ENCODE results near the gene EEF2K.

Gene EEF2K

DNA sequence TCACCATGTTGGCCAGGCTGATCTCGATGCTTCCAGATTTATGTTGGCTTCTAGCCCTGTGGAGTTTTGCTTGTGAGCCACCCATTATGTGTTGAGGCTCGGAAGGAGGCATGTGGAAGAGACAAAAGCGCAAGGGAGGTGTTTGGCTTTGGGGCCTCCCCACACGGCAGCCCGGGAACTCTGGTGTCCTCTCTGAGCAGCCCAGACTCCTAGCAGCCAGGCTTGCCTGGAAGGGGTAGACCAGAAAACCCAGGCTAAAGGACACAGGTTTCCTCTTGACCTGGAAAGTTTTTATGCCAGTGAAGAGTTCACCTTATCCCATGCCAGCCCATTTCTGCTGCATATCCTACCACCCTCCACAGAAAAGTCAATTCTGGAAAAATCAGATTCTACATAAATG, 22.7 kb upstream of the EEF2K start:
- H3K4me2 ChIP-seq (ENCODE audit: low read depth, low read length, poor library complexity, severe bottlenecking): no peak overlapping the region
- H3K27me3 ChIP-seq (ENCODE audit: insufficient read depth, low read length, poor library complexity, severe bottlenecking): no peaks in the 10 kb centered on the region

DNA sequence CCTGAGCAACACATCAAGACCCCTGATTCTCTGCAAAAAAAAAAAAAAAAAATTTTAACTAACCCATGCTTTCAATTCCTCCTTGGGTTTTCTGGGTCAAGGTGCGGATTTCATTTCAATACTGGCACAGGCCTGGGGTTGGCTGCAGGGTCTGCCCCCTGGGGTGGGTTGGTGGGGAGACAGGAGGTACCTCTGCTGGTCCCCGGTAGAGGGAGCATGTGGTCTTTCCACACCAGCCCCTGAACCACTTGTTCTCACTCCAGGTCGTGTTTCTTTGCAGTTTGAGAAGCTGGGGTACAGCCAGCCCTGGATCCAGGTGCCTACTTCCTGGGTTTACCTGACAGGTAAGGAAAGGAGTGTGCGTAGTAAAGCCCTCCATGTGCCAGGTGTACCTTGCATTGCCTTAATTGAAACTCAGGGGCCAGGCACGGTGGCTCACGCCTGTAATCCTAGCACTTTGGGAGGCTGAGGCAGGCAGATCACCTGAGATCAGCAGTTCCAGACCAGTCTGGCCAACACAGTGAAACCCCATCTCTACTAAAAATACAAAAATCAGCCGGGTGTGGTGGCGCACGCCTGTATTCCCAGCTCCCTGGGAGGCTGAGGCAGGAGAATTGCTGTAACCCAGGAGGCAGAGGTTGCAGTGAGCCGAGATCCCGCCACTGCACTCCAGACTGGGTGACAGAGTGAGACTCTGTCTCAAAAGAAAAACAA, 22.0 kb upstream of the EEF2K start:
- H3K9me3 ChIP-seq (ENCODE audit: insufficient read depth, low read depth, low read length): no peaks in the 10 kb centered on the region
- no peaks in the 10 kb centered on the region for H3K9me2 ChIP-seq (replicated peaks; ENCODE audit: low read depth, low read length)
- H3K4me2 ChIP-seq (ENCODE audit: low read depth, low read length, poor library complexity, severe bottlenecking): no peak overlapping the region
- peaks cover 11% of the 10 kb centered on the region for H3K4me1 ChIP-seq (ENCODE audit: insufficient read depth, low read length, poor library complexity, severe bottlenecking)
- H3K9ac ChIP-seq (ENCODE audit: low read depth, low read length, poor library complexity, severe bottlenecking): no peak overlapping the region
- H2AFZ ChIP-seq (ENCODE audit: low read length): no peak overlapping the region
- H3K79me2 ChIP-seq (ENCODE audit: insufficient read depth, low read length): no peaks in the 10 kb centered on the region
- H3K4me3 ChIP-seq (ENCODE audit: low read length, poor library complexity, severe bottlenecking): no peak overlapping the region
- no peaks in the 10 kb centered on the region for H3K36me3 ChIP-seq (ENCODE audit: insufficient read depth, low read length)
- H3F3A ChIP-seq (ENCODE audit: low read depth): no peaks in the 10 kb centered on the region
- TF ChIP-seq, protein P1, sequence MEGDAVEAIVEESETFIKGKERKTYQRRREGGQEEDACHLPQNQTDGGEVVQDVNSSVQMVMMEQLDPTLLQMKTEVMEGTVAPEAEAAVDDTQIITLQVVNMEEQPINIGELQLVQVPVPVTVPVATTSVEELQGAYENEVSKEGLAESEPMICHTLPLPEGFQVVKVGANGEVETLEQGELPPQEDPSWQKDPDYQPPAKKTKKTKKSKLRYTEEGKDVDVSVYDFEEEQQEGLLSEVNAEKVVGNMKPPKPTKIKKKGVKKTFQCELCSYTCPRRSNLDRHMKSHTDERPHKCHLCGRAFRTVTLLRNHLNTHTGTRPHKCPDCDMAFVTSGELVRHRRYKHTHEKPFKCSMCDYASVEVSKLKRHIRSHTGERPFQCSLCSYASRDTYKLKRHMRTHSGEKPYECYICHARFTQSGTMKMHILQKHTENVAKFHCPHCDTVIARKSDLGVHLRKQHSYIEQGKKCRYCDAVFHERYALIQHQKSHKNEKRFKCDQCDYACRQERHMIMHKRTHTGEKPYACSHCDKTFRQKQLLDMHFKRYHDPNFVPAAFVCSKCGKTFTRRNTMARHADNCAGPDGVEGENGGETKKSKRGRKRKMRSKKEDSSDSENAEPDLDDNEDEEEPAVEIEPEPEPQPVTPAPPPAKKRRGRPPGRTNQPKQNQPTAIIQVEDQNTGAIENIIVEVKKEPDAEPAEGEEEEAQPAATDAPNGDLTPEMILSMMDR (conservative IDR thresholded peaks at IDR 0.05; ENCODE audit: low read length): peak; percentile 27; the same call in 1 of the 2 replicates
- no peak for TF ChIP-seq EZH2phosphoT487 (IDR thresholded peaks at IDR 0.05; ENCODE audit: borderline replicate concordance)
- no peaks in the 10 kb centered on the region for H4K20me1 ChIP-seq (ENCODE audit: insufficient read depth, low read length, poor library complexity, severe bottlenecking)
- no peaks in the 10 kb centered on the region for H3K27me3 ChIP-seq (ENCODE audit: insufficient read depth, low read length, poor library complexity, severe bottlenecking)

More for the DNA sequence above, 22.7 kb upstream of the EEF2K start:
- H3K9me2 ChIP-seq (replicated peaks; ENCODE audit: low read depth, low read length): no peaks in the 10 kb centered on the region
- H2AFZ ChIP-seq (ENCODE audit: low read length): no peak overlapping the region
- no peaks in the 10 kb centered on the region for H3K36me3 ChIP-seq (ENCODE audit: insufficient read depth, low read length)
- peaks cover 4% of the 10 kb centered on the region for H3K4me1 ChIP-seq (ENCODE audit: insufficient read depth, low read length, poor library complexity, severe bottlenecking)
- H3K79me2 ChIP-seq (ENCODE audit: insufficient read depth, low read length): no peaks in the 10 kb centered on the region
- H3F3A ChIP-seq (ENCODE audit: low read depth): no peaks in the 10 kb centered on the region
- no peaks in the 10 kb centered on the region for H3K9me3 ChIP-seq (ENCODE audit: insufficient read depth, low read depth, low read length)
- no peak overlapping the region for H3K9ac ChIP-seq (ENCODE audit: low read depth, low read length, poor library complexity, severe bottlenecking)
- H3K4me3 ChIP-seq (ENCODE audit: low read length, poor library complexity, severe bottlenecking): no peak overlapping the region
- TF ChIP-seq EZH2phosphoT487 (IDR thresholded peaks at IDR 0.05; ENCODE audit: borderline replicate concordance): no peak
- TF ChIP-seq, protein P1 (conservative IDR thresholded peaks at IDR 0.05; ENCODE audit: low read length): no peak
- H4K20me1 ChIP-seq (ENCODE audit: insufficient read depth, low read length, poor library complexity, severe bottlenecking): no peaks in the 10 kb centered on the region

DNA sequence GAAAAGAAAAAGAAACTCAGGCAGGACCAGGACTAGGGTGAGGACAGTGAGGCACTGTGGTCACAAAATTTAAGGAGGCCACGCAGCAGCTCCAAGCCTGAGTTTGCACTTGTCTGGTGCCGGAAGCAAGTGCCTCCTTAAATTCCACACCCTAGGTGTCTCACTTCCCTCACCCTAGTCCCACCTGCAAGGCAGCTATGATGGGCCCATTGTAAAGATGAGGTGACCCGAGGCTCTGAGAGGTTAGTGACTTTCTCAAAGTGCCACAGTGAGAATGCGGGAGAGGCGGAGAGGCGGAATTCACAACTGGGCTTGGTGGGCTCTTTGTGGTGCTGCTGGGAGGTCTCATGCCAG, 21.5 kb upstream of the EEF2K start:
- H3K9ac ChIP-seq (ENCODE audit: low read depth, low read length, poor library complexity, severe bottlenecking): no peak overlapping the region
- no peaks in the 10 kb centered on the region for H3F3A ChIP-seq (ENCODE audit: low read depth)
- no peaks in the 10 kb centered on the region for H3K9me2 ChIP-seq (replicated peaks; ENCODE audit: low read depth, low read length)
- H3K36me3 ChIP-seq (ENCODE audit: insufficient read depth, low read length): no peaks in the 10 kb centered on the region
- H3K4me1 ChIP-seq (ENCODE audit: insufficient read depth, low read length, poor library complexity, severe bottlenecking): peaks cover 16% of the 10 kb centered on the region
- no peaks in the 10 kb centered on the region for H4K20me1 ChIP-seq (ENCODE audit: insufficient read depth, low read length, poor library complexity, severe bottlenecking)
- no peaks in the 10 kb centered on the region for H3K27me3 ChIP-seq (ENCODE audit: insufficient read depth, low read length, poor library complexity, severe bottlenecking)
- no peaks in the 10 kb centered on the region for H3K9me3 ChIP-seq (ENCODE audit: insufficient read depth, low read depth, low read length)
- H2AFZ ChIP-seq (ENCODE audit: low read length): no peak overlapping the region
- TF ChIP-seq, protein P1 (conservative IDR thresholded peaks at IDR 0.05; ENCODE audit: low read length): no peak
- TF ChIP-seq EZH2phosphoT487 (IDR thresholded peaks at IDR 0.05; ENCODE audit: borderline replicate concordance): no peak
- no peaks in the 10 kb centered on the region for H3K79me2 ChIP-seq (ENCODE audit: insufficient read depth, low read length)
- no peak overlapping the region for H3K4me3 ChIP-seq (ENCODE audit: low read length, poor library complexity, severe bottlenecking)
- no peak overlapping the region for H3K4me2 ChIP-seq (ENCODE audit: low read depth, low read length, poor library complexity, severe bottlenecking)
